Fibroblast of the aortic adventitia (primary cell): ENCODE data around the gene EIF1AD. TPM values are rescaled to one million over a fixed set of nuclear protein-coding genes. Genes with fewer than 3 reads are reported as not detected.

Source experiments
- DNase-seq: peaks from one replicate; pipeline ENCODE4 v3.0.0-alpha.2; 2010; ENCODE audit warnings: low read depth
- H3K4me3 ChIP-seq: 2 replicates; pipeline ENCODE4 v1.5.1; 2011; ENCODE audit warnings: low read depth, mild to moderate bottlenecking, control low read depth, low read length, moderate library complexity
- total RNA-seq: library from RNA; depleted of rRNA; stranded (reverse); fragments of >200 nt; gene quantifications from 2 replicates; pipeline ENCODE4 v1.2.3, GENCODE V29; 2012; ENCODE audit warnings: low replicate concordance
- TF ChIP-seq, protein P1 (sequence below): IDR thresholded peaks from 2 replicates; pipeline ENCODE4 v1.5.1; 2011; ENCODE audit warnings: mild to moderate bottlenecking, low read length, control low read depth, inconsistent platforms; ENCODE audit not compliant: insufficient read depth

Gene EIF1AD
- total RNA-seq, 1 donor, result 26.4 TPM

- no peak overlapping the region for H3K4me3 ChIP-seq
- no peak for DNase-seq
- TF ChIP-seq, protein P1, sequence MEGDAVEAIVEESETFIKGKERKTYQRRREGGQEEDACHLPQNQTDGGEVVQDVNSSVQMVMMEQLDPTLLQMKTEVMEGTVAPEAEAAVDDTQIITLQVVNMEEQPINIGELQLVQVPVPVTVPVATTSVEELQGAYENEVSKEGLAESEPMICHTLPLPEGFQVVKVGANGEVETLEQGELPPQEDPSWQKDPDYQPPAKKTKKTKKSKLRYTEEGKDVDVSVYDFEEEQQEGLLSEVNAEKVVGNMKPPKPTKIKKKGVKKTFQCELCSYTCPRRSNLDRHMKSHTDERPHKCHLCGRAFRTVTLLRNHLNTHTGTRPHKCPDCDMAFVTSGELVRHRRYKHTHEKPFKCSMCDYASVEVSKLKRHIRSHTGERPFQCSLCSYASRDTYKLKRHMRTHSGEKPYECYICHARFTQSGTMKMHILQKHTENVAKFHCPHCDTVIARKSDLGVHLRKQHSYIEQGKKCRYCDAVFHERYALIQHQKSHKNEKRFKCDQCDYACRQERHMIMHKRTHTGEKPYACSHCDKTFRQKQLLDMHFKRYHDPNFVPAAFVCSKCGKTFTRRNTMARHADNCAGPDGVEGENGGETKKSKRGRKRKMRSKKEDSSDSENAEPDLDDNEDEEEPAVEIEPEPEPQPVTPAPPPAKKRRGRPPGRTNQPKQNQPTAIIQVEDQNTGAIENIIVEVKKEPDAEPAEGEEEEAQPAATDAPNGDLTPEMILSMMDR, result no peak
These were observed 6.6 kb upstream of the EIF1AD start for GRCh38 chr11:66008468-66009101.

GRCh38 chr11:66008095-66008467 lies 6.1 kb upstream of the EIF1AD start:
- DNase-seq, result no peak
- no peak overlapping the region for H3K4me3 ChIP-seq
- TF ChIP-seq, protein P1, result no peak

GRCh38 chr11:66007201-66007634 lies 5.3 kb upstream of the EIF1AD start:
- no peak overlapping the region for H3K4me3 ChIP-seq
- DNase-seq, result peak; percentile 10
- TF ChIP-seq, protein P1, result no peak

GRCh38 chr11:66006891-66007176 lies 4.9 kb upstream of the EIF1AD start:
- DNase-seq, result no peak
- TF ChIP-seq, protein P1, result no peak
- no peak overlapping the region for H3K4me3 ChIP-seq

DNA sequence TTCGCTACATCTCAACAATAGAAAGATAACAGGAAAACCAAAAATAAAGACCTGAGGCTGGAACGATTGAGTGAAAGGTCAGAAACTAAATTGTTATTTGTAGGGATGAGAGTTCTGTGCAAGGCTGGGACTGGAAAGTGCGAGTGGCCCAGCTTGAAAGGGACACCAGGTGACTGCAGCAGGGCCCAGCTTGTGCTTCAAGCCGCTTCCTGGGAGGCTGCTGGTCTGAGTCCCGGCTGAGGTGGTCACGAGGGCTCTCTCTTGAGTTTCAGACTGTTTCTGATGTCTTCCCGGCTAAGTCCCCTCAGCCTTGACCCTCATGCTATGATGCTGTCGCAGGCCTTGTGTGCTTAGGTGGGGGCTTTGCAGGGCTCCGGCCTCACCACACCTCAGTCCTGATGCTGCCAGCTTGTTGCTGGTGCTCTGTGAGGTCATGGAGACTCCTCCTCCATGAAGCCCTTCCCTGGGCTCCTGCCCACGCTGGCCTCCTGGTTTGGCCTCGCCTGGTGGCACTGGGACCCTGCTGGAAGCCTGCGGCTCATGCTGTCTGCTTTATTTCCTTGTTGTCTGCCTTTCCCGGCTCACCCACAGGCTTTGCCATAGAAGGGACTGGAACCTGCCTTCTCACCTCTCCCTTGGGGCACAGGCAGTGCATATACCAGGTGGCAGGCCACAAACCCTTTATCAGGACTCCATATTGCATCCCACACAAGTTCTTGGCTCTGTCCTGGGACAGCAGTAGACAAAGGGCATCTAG lies 4.4 kb upstream of the EIF1AD start:
- DNase-seq, result no peak
- H3K4me3 ChIP-seq, result no peak overlapping the region
- TF ChIP-seq, protein P1, result no peak

- no peak for DNase-seq
- H3K4me3 ChIP-seq, result no peak overlapping the region
- TF ChIP-seq, protein P1, result no peak
These were observed 2.2 kb upstream of the EIF1AD start for GRCh38 chr11:66004186-66004585.
